GM12801 (cell line): Measurements from ENCODE around the gene FBXL20.

Experiments
- CTCF ChIP-seq: IDR thresholded peaks from one replicate; pipeline ENCODE4 v1.5.1; 2011; ENCODE audit warnings: control low read depth; ENCODE audit not compliant: insufficient read length; ENCODE audit errors: extremely low read depth

Gene FBXL20

GRCh38 chr17:39335704-39336223, 65.7 kb downstream of the FBXL20 start:
- no peak for TF ChIP-seq CTCF

- TF ChIP-seq CTCF: no peak
Observed at GRCh38 chr17:39332092-39332491, 69.3 kb downstream of the FBXL20 start.

- TF ChIP-seq CTCF: no peak
Observed at GRCh38 chr17:39328815-39329214, 72.6 kb downstream of the FBXL20 start.

GRCh38 chr17:39327109-39327508, 74.3 kb downstream of the FBXL20 start:
- TF ChIP-seq CTCF: no peak

GRCh38 chr17:39325528-39326240, 75.7 kb downstream of the FBXL20 start:
- no peak for TF ChIP-seq CTCF

GRCh38 chr17:39318636-39319035, 82.8 kb downstream of the FBXL20 start:
- no peak for TF ChIP-seq CTCF

- TF ChIP-seq CTCF: no peak
Observed at GRCh38 chr17:39306509-39307212, 94.8 kb downstream of the FBXL20 start.
